Progenitor cell of endocrine pancreas (in vitro differentiated cells): ENCODE results near the gene ACYP1. TPM values are rescaled to one million over a fixed set of nuclear protein-coding genes. Genes with fewer than 3 reads are reported as not detected.

ENCODE experiments used
- DNase-seq: peaks from one replicate; pipeline ENCODE4 v3.0.0; 2021; ENCODE audit warnings: low spot score; ENCODE audit not compliant: unreplicated experiment
- H3K27ac Mint-ChIP-seq: 2 replicates; pipeline ENCODE4 v1.8.0; 2021; ENCODE audit warnings: mild to moderate bottlenecking, moderate library complexity, mixed read lengths
- H3K27me3 Mint-ChIP-seq: 2 replicates; pipeline ENCODE4 v1.8.0; 2021; ENCODE audit warnings: mixed read lengths
- H3K36me3 Mint-ChIP-seq: 2 replicates; pipeline ENCODE4 v1.8.0; 2022; ENCODE audit warnings: mixed read lengths; ENCODE audit not compliant: insufficient read depth
- H3K4me1 Mint-ChIP-seq: 2 replicates; pipeline ENCODE4 v1.8.0; 2021; ENCODE audit warnings: low read depth, mixed read lengths
- H3K4me3 Mint-ChIP-seq: 2 replicates; pipeline ENCODE4 v1.8.0; 2021; ENCODE audit warnings: low read depth, mild to moderate bottlenecking, moderate library complexity, mixed read lengths
- H3K9me3 Mint-ChIP-seq: 2 replicates; pipeline ENCODE4 v1.8.0; 2021; ENCODE audit warnings: low read depth, mixed read lengths
- total RNA-seq: library from RNA; stranded (reverse); gene quantifications from 2 replicates; pipeline ENCODE4 v1.2.1, GENCODE V29; 2021
- TF ChIP-seq, protein P1 (sequence below): fragments of 200-600 bp; sonication (generic); IDR thresholded peaks from one replicate; pipeline ENCODE4 v1.5.0; 2021; ENCODE audit warnings: antibody characterized with exemption, mild to moderate bottlenecking; ENCODE audit not compliant: unreplicated experiment

Gene ACYP1
- total RNA-seq, 1 donor from 2014 or later: 21.2 TPM

DNA sequence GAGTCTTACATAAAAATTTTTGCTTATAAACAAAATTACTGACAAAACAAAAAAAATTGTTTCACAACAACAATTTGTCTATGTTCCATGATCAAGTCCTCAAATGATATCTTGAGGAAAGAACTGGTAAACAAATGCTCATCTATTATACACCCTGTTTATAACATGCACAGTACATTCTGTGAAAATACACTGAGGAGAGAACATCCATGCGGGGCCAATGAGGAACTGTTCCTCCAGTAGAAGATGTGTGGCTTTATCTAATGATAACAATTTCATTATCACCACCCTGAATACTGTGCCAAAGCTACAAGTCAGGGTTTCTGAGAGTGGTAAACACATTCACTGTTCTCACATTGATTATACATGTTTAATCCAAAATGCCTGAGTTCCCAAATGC lies 23.3 kb downstream of the ACYP1 start:
- Mint-ChIP-seq H3K36me3 (peaks cover 15% of the 10 kb centered on the region), H3K4me1 (peaks cover 5% of the 10 kb centered on the region), H3K9me3 (no peaks in the 10 kb centered on the region), H3K4me3 (no peak overlapping the region), H3K27ac (no peak overlapping the region), H3K27me3 (no peaks in the 10 kb centered on the region)
- DNase-seq: no peak
- TF ChIP-seq, protein P1, sequence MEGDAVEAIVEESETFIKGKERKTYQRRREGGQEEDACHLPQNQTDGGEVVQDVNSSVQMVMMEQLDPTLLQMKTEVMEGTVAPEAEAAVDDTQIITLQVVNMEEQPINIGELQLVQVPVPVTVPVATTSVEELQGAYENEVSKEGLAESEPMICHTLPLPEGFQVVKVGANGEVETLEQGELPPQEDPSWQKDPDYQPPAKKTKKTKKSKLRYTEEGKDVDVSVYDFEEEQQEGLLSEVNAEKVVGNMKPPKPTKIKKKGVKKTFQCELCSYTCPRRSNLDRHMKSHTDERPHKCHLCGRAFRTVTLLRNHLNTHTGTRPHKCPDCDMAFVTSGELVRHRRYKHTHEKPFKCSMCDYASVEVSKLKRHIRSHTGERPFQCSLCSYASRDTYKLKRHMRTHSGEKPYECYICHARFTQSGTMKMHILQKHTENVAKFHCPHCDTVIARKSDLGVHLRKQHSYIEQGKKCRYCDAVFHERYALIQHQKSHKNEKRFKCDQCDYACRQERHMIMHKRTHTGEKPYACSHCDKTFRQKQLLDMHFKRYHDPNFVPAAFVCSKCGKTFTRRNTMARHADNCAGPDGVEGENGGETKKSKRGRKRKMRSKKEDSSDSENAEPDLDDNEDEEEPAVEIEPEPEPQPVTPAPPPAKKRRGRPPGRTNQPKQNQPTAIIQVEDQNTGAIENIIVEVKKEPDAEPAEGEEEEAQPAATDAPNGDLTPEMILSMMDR: no peak

DNA sequence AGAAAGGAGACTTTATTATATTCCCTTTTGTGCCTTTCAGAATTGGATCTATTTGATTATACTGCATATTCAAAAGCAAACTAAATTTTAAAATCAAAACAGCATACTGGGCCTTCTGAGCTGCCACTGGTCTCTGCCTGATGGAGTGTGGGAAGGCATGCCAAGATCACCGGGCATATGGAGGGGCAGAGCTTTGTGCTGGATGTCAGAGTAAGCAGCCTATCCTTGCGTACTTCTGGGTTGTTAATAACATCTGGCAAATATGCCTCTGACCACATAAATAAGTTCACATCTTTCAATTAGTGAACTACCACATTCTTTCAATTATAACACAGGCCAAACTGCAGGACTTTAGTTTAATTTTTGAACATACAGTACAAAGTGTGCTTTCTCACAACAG lies 30.9 kb downstream of the ACYP1 start:
- peaks cover 26% of the 10 kb centered on the region for H3K36me3 Mint-ChIP-seq
- H3K27ac Mint-ChIP-seq: peak overlapping the region; percentile 10
- H3K9me3 Mint-ChIP-seq: no peaks in the 10 kb centered on the region
- no peaks in the 10 kb centered on the region for H3K4me1 Mint-ChIP-seq
- no peaks in the 10 kb centered on the region for H3K27me3 Mint-ChIP-seq
- no peak overlapping the region for H3K4me3 Mint-ChIP-seq
- TF ChIP-seq, protein P1: no peak
- DNase-seq: no peak

DNA sequence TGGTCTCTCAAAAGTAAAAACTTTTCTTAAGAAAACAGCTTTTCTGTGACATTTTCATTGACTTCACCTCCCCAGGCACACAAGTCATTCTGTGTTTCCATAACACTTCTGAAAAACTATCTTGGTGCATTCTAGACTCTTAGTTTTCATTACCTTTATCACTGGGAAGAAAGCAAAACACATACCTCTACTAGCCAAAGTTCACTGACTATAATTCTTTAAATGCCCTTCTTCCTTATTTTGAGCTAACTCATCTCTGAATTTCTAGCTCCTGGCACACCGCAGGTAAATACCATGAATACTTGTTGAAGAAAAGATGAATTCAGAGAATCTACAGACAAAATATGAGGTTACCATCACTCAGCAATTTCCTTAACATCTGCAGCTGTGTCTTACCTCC lies 33.7 kb downstream of the ACYP1 start:
- Mint-ChIP-seq H3K9me3 (no peaks in the 10 kb centered on the region), H3K4me1 (no peaks in the 10 kb centered on the region), H3K27ac (no peak overlapping the region), H3K27me3 (no peaks in the 10 kb centered on the region), H3K4me3 (no peak overlapping the region), H3K36me3 (peaks cover 17% of the 10 kb centered on the region)
- TF ChIP-seq, protein P1: no peak
- DNase-seq: no peak

DNA sequence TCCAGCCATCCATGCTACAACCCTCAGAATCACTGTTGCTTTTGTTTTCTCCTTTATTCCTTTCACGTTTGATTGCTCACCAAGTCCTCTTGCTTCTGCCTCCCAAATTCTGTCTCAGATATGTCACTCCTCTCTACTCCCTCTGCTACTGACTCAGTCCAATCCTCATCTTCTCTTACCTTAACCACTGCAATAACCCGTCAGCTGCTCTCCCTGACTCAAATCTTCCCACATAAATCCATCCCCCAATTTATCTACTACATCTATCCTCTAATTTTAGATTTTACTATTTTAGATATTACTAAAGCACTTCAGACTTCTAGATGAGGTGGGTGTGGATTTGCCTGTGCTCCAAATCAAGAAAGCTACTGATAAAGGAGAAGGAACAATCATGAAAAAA lies 37.9 kb downstream of the ACYP1 start:
- H3K4me1 Mint-ChIP-seq: no peaks in the 10 kb centered on the region
- TF ChIP-seq, protein P1: no peak
- H3K4me3 Mint-ChIP-seq: no peak overlapping the region
- no peaks in the 10 kb centered on the region for H3K27me3 Mint-ChIP-seq
- H3K27ac Mint-ChIP-seq: no peak overlapping the region
- H3K9me3 Mint-ChIP-seq: no peaks in the 10 kb centered on the region
- H3K36me3 Mint-ChIP-seq: peaks cover 11% of the 10 kb centered on the region
- DNase-seq: no peak

DNA sequence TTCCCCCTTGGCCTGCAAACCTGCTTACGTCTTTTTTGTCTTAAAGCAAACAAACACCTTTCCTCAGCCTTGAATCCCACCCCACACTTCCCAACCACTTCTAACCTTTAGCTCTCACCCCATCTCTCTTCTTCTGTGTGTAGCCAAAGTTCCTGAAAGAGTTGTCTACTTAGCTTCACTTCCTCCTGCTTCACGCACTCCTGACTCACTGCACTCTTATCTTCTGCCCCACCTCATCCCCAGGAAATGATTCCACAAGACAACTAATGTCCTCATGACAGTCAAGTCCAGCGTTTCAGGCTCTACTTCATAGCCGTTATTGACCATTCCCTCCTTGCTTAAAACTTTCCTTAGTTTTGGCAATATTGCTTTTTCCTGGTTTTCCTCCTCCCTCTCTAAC lies 38.7 kb downstream of the ACYP1 start:
- Mint-ChIP-seq H3K27me3 (no peaks in the 10 kb centered on the region), H3K4me3 (no peak overlapping the region), H3K36me3 (peaks cover 12% of the 10 kb centered on the region), H3K27ac (no peak overlapping the region), H3K9me3 (no peaks in the 10 kb centered on the region), H3K4me1 (no peaks in the 10 kb centered on the region)
- DNase-seq: no peak
- TF ChIP-seq, protein P1: no peak
